ENCODE data around the gene MGLL. TPM values are rescaled to one million over a fixed set of nuclear protein-coding genes. Genes with fewer than 3 reads are reported as not detected.

MGLL gene
- total and polyA plus RNA-seq, 9 of the 15 experiments (the other 6 are each of a cell fraction or from before 2014, with no cell fraction given): 0.12 to 0.32 (median 0.18) TPM; not detected in 6

DNA sequence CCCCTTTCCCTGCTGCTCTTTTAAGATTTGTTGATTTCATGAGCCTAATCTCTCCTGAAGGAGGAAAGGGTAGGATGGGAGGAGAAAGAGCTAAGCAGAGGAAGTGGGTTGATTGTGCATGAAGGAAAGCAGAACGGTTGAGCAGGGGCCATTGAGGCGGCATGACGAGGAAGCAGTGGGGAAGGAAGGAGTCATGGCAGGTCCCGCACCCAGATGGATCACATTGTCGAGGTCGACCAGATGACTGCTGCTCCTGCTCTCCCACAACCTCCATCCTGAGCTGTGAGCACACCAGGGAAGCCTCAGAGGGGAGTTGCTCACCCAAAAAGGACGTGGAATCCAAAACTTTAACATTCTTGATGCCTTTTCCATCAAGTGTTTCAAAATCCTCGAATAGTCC lies 106.8 kb downstream of the MGLL start:
- H3K4me3 ChIP-seq: no peak overlapping the region
- no TSS peak for BruUV-seq (replicated peaks)
- no peak overlapping the region for H2AFZ ChIP-seq (ENCODE audit: low read depth, low read length)
- no peak overlapping the region for H3K27ac ChIP-seq (ENCODE audit: extremely low read depth, low read depth, low read length)
- POLR2A ChIA-PET: interaction anchor here (0.6 to 0.9 kb wide), 2 partner anchors 9 to 333 kb away, joined by 4 read pairs; no protein-coding TSS in a partner anchor
- ATAC-seq (no peak), DNase-seq (ENCODE audit: extremely low read depth in 1 of 4, low spot score in 3 of 4) (no peak), FAIRE-seq (no peak)
- H3K9me1 ChIP-seq (ENCODE audit: control insufficient read depth, insufficient read depth, low read length): no peaks in the 10 kb centered on the region
- H3K36me3 ChIP-seq (ENCODE audit: control insufficient read depth, insufficient read depth, low read length): no peaks in the 10 kb centered on the region
- no peaks in the 10 kb centered on the region for H3K79me2 ChIP-seq (ENCODE audit: control insufficient read depth, insufficient read depth, low read length)
- H3K9ac ChIP-seq (ENCODE audit: insufficient read depth in 1 of 2, low read depth in 2 of 2, low read length in 2 of 2): no peak overlapping the region
- in situ Hi-C loops (cut with MboI): no loop called here
- H3K9me3 ChIP-seq (replicated peaks; ENCODE audit: control insufficient read depth, insufficient read depth, low read depth, low read length): no peaks in the 10 kb centered on the region
- intact Hi-C loops (cut with micrococcal nuclease): no loop called here
- no peak overlapping the region for H3K4me2 ChIP-seq (ENCODE audit: insufficient read depth, low read length)
- WGBS (ENCODE audit: insufficient coverage, low coverage, missing lambda C conversion rate): 0% methylated on average over 4 of the region's 8 CpGs
- no peaks in the 10 kb centered on the region; a peak in 1 of 5 replicates for H3K4me1 ChIP-seq (replicated peaks in 1 of 2; ENCODE audit: control insufficient read depth in 2 of 2, insufficient read depth in 2 of 2, low read length in 2 of 2)
- no peaks in the 10 kb centered on the region for H4K20me1 ChIP-seq (replicated peaks; ENCODE audit: control insufficient read depth, insufficient read depth, low read length)
- peaks cover 20 to 85% of the 10 kb centered on the region in 2 experiments; a peak in 4 of 5 replicates for H3K27me3 ChIP-seq (ENCODE audit: control insufficient read depth in 2 of 2, insufficient read depth in 2 of 2, low read length in 2 of 2)
- CTCF ChIA-PET (ENCODE audit: low intra/inter-chr PET ratio): no interaction called here
- TF ChIP-seq CBFB (CRISPR knock-in tag; IDR thresholded peaks at IDR 0.05) (no peak), MEIS2 (IDR thresholded peaks at IDR 0.05; ENCODE audit: partially characterized antibody) (no peak), NFRKB (IDR thresholded peaks at IDR 0.05; ENCODE audit: low read depth) (no peak), ILK (tag; IDR thresholded peaks at IDR 0.05; ENCODE audit: borderline replicate concordance, low read depth) (no peak), ZNF551 (CRISPR knock-in tag; IDR thresholded peaks at IDR 0.05) (no peak), CC2D1A (IDR thresholded peaks at IDR 0.05) (no peak), GATAD2B (IDR thresholded peaks at IDR 0.05; ENCODE audit: borderline replicate concordance) (no peak), ZNF224 (CRISPR knock-in tag; IDR thresholded peaks at IDR 0.05) (no peak), CBX5 (IDR thresholded peaks at IDR 0.05; ENCODE audit: borderline replicate concordance, low read depth) (no peak), CREBBP (IDR thresholded peaks at IDR 0.05; ENCODE audit: low read depth, low read length) (no peak), SMARCB1 (IDR thresholded peaks at IDR 0.05; ENCODE audit: insufficient read length, low read depth) (no peak), PPARD (CRISPR knock-in tag; IDR thresholded peaks at IDR 0.05) (no peak), SLC30A9 (CRISPR knock-in tag; IDR thresholded peaks at IDR 0.05) (no peak), ERF (CRISPR knock-in tag; IDR thresholded peaks at IDR 0.05) (no peak)
- TF ChIP-seq, protein P1, sequence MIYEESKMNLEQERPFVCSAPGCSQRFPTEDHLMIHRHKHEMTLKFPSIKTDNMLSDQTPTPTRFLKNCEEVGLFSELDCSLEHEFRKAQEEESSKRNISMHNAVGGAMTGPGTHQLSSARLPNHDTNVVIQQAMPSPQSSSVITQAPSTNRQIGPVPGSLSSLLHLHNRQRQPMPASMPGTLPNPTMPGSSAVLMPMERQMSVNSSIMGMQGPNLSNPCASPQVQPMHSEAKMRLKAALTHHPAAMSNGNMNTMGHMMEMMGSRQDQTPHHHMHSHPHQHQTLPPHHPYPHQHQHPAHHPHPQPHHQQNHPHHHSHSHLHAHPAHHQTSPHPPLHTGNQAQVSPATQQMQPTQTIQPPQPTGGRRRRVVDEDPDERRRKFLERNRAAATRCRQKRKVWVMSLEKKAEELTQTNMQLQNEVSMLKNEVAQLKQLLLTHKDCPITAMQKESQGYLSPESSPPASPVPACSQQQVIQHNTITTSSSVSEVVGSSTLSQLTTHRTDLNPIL (CRISPR knock-in tag; IDR thresholded peaks at IDR 0.05): no peak
- TF ChIP-seq, protein P2, sequence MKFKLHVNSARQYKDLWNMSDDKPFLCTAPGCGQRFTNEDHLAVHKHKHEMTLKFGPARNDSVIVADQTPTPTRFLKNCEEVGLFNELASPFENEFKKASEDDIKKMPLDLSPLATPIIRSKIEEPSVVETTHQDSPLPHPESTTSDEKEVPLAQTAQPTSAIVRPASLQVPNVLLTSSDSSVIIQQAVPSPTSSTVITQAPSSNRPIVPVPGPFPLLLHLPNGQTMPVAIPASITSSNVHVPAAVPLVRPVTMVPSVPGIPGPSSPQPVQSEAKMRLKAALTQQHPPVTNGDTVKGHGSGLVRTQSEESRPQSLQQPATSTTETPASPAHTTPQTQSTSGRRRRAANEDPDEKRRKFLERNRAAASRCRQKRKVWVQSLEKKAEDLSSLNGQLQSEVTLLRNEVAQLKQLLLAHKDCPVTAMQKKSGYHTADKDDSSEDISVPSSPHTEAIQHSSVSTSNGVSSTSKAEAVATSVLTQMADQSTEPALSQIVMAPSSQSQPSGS (CRISPR knock-in tag; IDR thresholded peaks at IDR 0.05): no peak
- TF ChIP-seq, protein P3, sequence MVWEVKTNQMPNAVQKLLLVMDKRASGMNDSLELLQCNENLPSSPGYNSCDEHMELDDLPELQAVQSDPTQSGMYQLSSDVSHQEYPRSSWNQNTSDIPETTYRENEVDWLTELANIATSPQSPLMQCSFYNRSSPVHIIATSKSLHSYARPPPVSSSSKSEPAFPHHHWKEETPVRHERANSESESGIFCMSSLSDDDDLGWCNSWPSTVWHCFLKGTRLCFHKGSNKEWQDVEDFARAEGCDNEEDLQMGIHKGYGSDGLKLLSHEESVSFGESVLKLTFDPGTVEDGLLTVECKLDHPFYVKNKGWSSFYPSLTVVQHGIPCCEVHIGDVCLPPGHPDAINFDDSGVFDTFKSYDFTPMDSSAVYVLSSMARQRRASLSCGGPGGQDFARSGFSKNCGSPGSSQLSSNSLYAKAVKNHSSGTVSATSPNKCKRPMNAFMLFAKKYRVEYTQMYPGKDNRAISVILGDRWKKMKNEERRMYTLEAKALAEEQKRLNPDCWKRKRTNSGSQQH (CRISPR knock-in tag; IDR thresholded peaks at IDR 0.05): no peak
